ENCODE results near the gene NOTCH4.

GRCh38 chr6:32222333-32223230, 1.3 kb downstream of the NOTCH4 start:
- no peak for TF ChIP-seq CTCF (conservative IDR thresholded peaks at IDR 0.05 in 1 of 2, IDR thresholded peaks at IDR 0.05 in 1 of 2; ENCODE audit: low read depth in 1 of 2, low read length in 2 of 2)
- no peak for TF ChIP-seq EZH2 (IDR thresholded peaks at IDR 0.05; ENCODE audit: low read length, missing control alignments)
